H1 (cell line): ENCODE results near the gene DDA1. TPM values are rescaled to one million over a fixed set of nuclear protein-coding genes. Genes with fewer than 3 reads are reported as not detected.

ENCODE experiments used
- CTCF ChIA-PET: fragments of 300-600 bp; sonication (Branson Sonifier 250); formaldehyde crosslinking; loops from one replicate; lab custom pipeline; 2021; ENCODE audit not compliant: partially characterized antibody; lab: Charles Lee
- POLR2A ChIA-PET: fragments of 300-600 bp; sonication (Branson Sonifier 250); formaldehyde crosslinking; loops from one replicate; lab custom pipeline; 2021; ENCODE audit warnings: inconsistent platforms; ENCODE audit not compliant: partially characterized antibody; lab: Charles Lee
- DNase-seq, 2 experiments: peaks; one replicate each; pipeline versions ENCODE4 v3.0.0 to v3.0.0-alpha.2; 2010 to 2022; ENCODE audit warnings: low spot score in 2 of 2, low read depth in 1 of 2, mixed read lengths in 1 of 2
- FAIRE-seq: peaks from 2 replicates; lab custom pipeline; 2011; peaks lifted over from hg19 to GRCh38; lab: Jason Lieb, UNC
- H2AFZ ChIP-seq: 2 replicates; pipeline ENCODE4 v1.8.1; 2012; ENCODE audit warnings: low read length, inconsistent platforms
- H2AK5ac ChIP-seq: 2 replicates; pipeline ENCODE4 v1.6.1; 2013; ENCODE audit warnings: low read depth, low read length
- H2BK120ac ChIP-seq: replicated peaks from 2 replicates; pipeline ENCODE3; 2013; ENCODE audit warnings: low read depth, low read length, inconsistent platforms
- H2BK12ac ChIP-seq: 2 replicates; pipeline ENCODE4 v1.6.1; 2013; ENCODE audit warnings: low read depth, low read length
- H2BK15ac ChIP-seq: 2 replicates; pipeline ENCODE4 v1.6.1; 2013; ENCODE audit warnings: low read length
- H2BK20ac ChIP-seq: 2 replicates; pipeline ENCODE4 v1.6.1; 2013; ENCODE audit warnings: low read length
- H2BK5ac ChIP-seq: 2 replicates; pipeline ENCODE4 v1.6.1; 2013; ENCODE audit warnings: low read depth, low read length
- H3K14ac ChIP-seq: 2 replicates; pipeline ENCODE4 v1.6.1; 2013; ENCODE audit warnings: inconsistent platforms; ENCODE audit not compliant: insufficient read length
- H3K18ac ChIP-seq: 2 replicates; pipeline ENCODE4 v1.6.1; 2013; ENCODE audit warnings: low read length; ENCODE audit errors: extremely low read depth
- H3K23ac ChIP-seq: 2 replicates; pipeline ENCODE4 v1.6.1; 2013; ENCODE audit warnings: inconsistent platforms; ENCODE audit not compliant: insufficient read length
- H3K23me2 ChIP-seq: 2 replicates; pipeline ENCODE4 v1.6.1; 2013; ENCODE audit warnings: low read depth, low read length
- H3K27ac ChIP-seq: 2 replicates; pipeline ENCODE4 v1.6.1; 2011; ENCODE audit warnings: low read depth, low read length, inconsistent platforms
- H3K27me3 ChIP-seq, 4 experiments: replicated peaks in 1 of 4; 1 replicate in 1 of 4; 2 replicates in 3 of 4; pipeline versions ENCODE4 v1.6.1 to v1.8.1; 2011 to 2013; ENCODE audit warnings: low read length in 3 of 4, mild to moderate bottlenecking in 3 of 4, inconsistent platforms in 2 of 4, mixed read lengths in 2 of 4, moderate library complexity in 1 of 4; ENCODE audit not compliant: control insufficient read depth in 3 of 4, insufficient read depth in 3 of 4; ENCODE audit errors: extremely low read depth in 1 of 4
- H3K36me3 ChIP-seq, 4 experiments: 2 replicates each; pipeline versions ENCODE4 v1.6.1 to v1.8.1; 2011 to 2013; ENCODE audit warnings: mild to moderate bottlenecking in 4 of 4, low read length in 3 of 4, moderate library complexity in 2 of 4, control low read depth in 1 of 4, inconsistent platforms in 1 of 4; ENCODE audit not compliant: insufficient read depth in 4 of 4, control insufficient read depth in 2 of 4
- H3K4ac ChIP-seq: replicated peaks from 2 replicates; pipeline ENCODE3; 2013; ENCODE audit warnings: low read length, low read depth, mixed read lengths, inconsistent platforms; ENCODE audit not compliant: insufficient read length
- H3K4me1 ChIP-seq, 4 experiments: replicated peaks in 1 of 4; 1 replicate in 1 of 4; 2 replicates in 3 of 4; pipeline versions ENCODE4 v1.6.1 to v1.8.1; 2011 to 2013; ENCODE audit warnings: low read length in 3 of 4, inconsistent platforms in 2 of 4, mixed read lengths in 1 of 4; ENCODE audit not compliant: insufficient read depth in 4 of 4, control insufficient read depth in 3 of 4
- H3K4me2 ChIP-seq, 2 experiments: 2 replicates each; pipeline versions ENCODE4 v1.6.1 to v1.8.1; 2011 to 2013; ENCODE audit warnings: low read depth in 2 of 2, low read length in 2 of 2, control low read depth in 1 of 2, inconsistent platforms in 1 of 2, mild to moderate bottlenecking in 1 of 2; ENCODE audit not compliant: insufficient read depth in 1 of 2
- H3K4me3 ChIP-seq, 4 experiments: fragments of 200-600, 300-600 bp in 1 of 4; sonication (generic), shearing (Covaris generic), sonication (Bioruptor Twin) in 1 of 4; 2 replicates each; pipeline versions ENCODE4 v1.5.1 to v1.8.1; 2011 to 2016; ENCODE audit warnings: low read length in 4 of 4, low read depth in 3 of 4, control low read depth in 2 of 4, inconsistent platforms in 2 of 4, mild to moderate bottlenecking in 2 of 4, mixed read lengths in 1 of 4, moderate library complexity in 1 of 4; ENCODE audit not compliant: insufficient read depth in 2 of 4; ENCODE audit errors: extremely low read depth in 1 of 4
- H3K56ac ChIP-seq: replicated peaks from 2 replicates; pipeline ENCODE3; 2013; ENCODE audit warnings: low read depth, mild to moderate bottlenecking, mixed read lengths, low read length, inconsistent platforms; ENCODE audit not compliant: insufficient read length
- H3K79me1 ChIP-seq: 2 replicates; pipeline ENCODE4 v1.6.1; 2013; ENCODE audit warnings: low read depth, low read length, control low read depth
- H3K79me2 ChIP-seq, 2 experiments: 2 replicates each; pipeline versions ENCODE4 v1.6.1 to v1.8.1; 2012 to 2013; ENCODE audit warnings: low read length in 2 of 2, mild to moderate bottlenecking in 2 of 2, inconsistent platforms in 1 of 2; ENCODE audit not compliant: insufficient read depth in 2 of 2, control insufficient read depth in 1 of 2
- H3K9ac ChIP-seq, 4 experiments: replicated peaks in 1 of 4; 1 replicate in 1 of 4; 2 replicates in 3 of 4; pipeline versions ENCODE4 v1.6.1 to v1.8.1; 2011 to 2013; ENCODE audit warnings: low read depth in 3 of 4, low read length in 3 of 4, control low read depth in 2 of 4, mild to moderate bottlenecking in 2 of 4, moderate library complexity in 2 of 4, inconsistent platforms in 1 of 4; ENCODE audit errors: extremely low read depth in 1 of 4
- H3K9me3 ChIP-seq, 2 experiments: 2 replicates each; pipeline versions ENCODE4 v1.6.1 to v1.8.1; 2012 to 2013; ENCODE audit warnings: mild to moderate bottlenecking in 2 of 2, moderate library complexity in 2 of 2, control low read depth in 1 of 2, inconsistent platforms in 1 of 2, low read depth in 1 of 2, low read length in 1 of 2, mixed read lengths in 1 of 2; ENCODE audit not compliant: insufficient read depth in 2 of 2
- H4K20me1 ChIP-seq, 2 experiments: replicated peaks in 1 of 2; 2 replicates each; pipeline versions ENCODE3 to v1.8.1; 2011 to 2013; ENCODE audit warnings: inconsistent platforms in 2 of 2, low read length in 2 of 2, mild to moderate bottlenecking in 1 of 2; ENCODE audit not compliant: insufficient read depth in 2 of 2, control insufficient read depth in 1 of 2
- H4K5ac ChIP-seq: 2 replicates; pipeline ENCODE4 v1.6.1; 2013; ENCODE audit warnings: low read length, low read depth, mixed read lengths, inconsistent platforms; ENCODE audit not compliant: insufficient read length
- H4K8ac ChIP-seq: 2 replicates; pipeline ENCODE4 v1.8.0; 2013; ENCODE audit warnings: mild to moderate bottlenecking, moderate library complexity, low read length, inconsistent platforms; ENCODE audit not compliant: insufficient read depth; ENCODE audit errors: extremely low read depth
- H4K91ac ChIP-seq: replicated peaks from 2 replicates; pipeline ENCODE3; 2013; ENCODE audit warnings: low read length, mixed read lengths, inconsistent platforms; ENCODE audit not compliant: insufficient read length
- BCL11A ChIP-seq, 2 experiments: IDR thresholded peaks; one replicate each; pipeline ENCODE4 v1.6.1; 2011; ENCODE audit warnings: low read depth in 2 of 2, low read length in 2 of 2, mild to moderate bottlenecking in 2 of 2
- CHD1 ChIP-seq: IDR thresholded peaks from 2 replicates; pipeline ENCODE4 v1.6.1; 2012; ENCODE audit warnings: low read depth, low read length, improper control_type of control experiment
- CTCF ChIP-seq, 3 experiments: IDR thresholded peaks; 1 replicate in 2 of 3; 2 replicates in 1 of 3; pipeline versions ENCODE4 v1.5.1 to v1.6.1; 2011; ENCODE audit warnings: low read length in 3 of 3, mild to moderate bottlenecking in 3 of 3, inconsistent platforms in 2 of 3, low read depth in 1 of 3, moderate library complexity in 1 of 3; ENCODE audit not compliant: insufficient read depth in 1 of 3; ENCODE audit errors: control extremely low read depth in 1 of 3
- MAFK ChIP-seq: IDR thresholded peaks from 2 replicates; pipeline ENCODE4 v1.6.1; 2012; ENCODE audit warnings: low read depth, mild to moderate bottlenecking, improper control_type of control experiment, low read length
- POLR2A ChIP-seq, 2 experiments: IDR thresholded peaks; 1 replicate in 1 of 2; 2 replicates in 1 of 2; pipeline ENCODE4 v1.6.1; 2011; ENCODE audit warnings: low read depth in 2 of 2, low read length in 2 of 2, mild to moderate bottlenecking in 2 of 2; ENCODE audit errors: control extremely low read depth in 1 of 2
- RBBP5 ChIP-seq: IDR thresholded peaks from 2 replicates; pipeline ENCODE4 v1.7.1; 2012; ENCODE audit warnings: low read depth, mild to moderate bottlenecking, inconsistent platforms, low read length, moderate library complexity, borderline replicate concordance
- TBP ChIP-seq: IDR thresholded peaks from 2 replicates; pipeline ENCODE4 v1.6.1; 2011; ENCODE audit warnings: low read depth, low read length, improper control_type of control experiment
- TEAD4 ChIP-seq: IDR thresholded peaks from 2 replicates; pipeline ENCODE4 v1.6.1; 2012; ENCODE audit warnings: low read depth, low read length, inconsistent platforms, mixed read lengths
- USF2 ChIP-seq: IDR thresholded peaks from 2 replicates; pipeline ENCODE4 v1.6.1; 2011; ENCODE audit warnings: low read length, improper control_type of control experiment
- WGBS, 2 experiments: shearing (Covaris generic) in 1 of 2; methylation state at CpG; one replicate each; pipeline versions ENCODE4 v1.1.6 to v1.1.7; 2013 to 2015; ENCODE audit warnings: low lambda C conversion rate in 2 of 2, mixed read lengths in 2 of 2, inconsistent platforms in 1 of 2, low coverage in 1 of 2, missing lambda C conversion rate in 1 of 2; ENCODE audit not compliant: insufficient replicate concordance in 2 of 2, insufficient coverage in 1 of 2, insufficient read length in 1 of 2; ENCODE audit errors: extremely low coverage in 1 of 2, missing lambda C conversion rate in 1 of 2; 5-methylcytosine and 5-hydroxymethylcytosine counted together
- polyA plus RNA-seq, 7 experiments: library from polyadenylated mRNA; depleted of rRNA in 3 of 7; stranded (reverse) in 5 of 7; unstranded in 2 of 7; fragments of >200 nt in 5 of 7; fragments of 200-250 nt in 2 of 7; gene quantifications; 1 replicate in 5 of 7; 2 replicates in 1 of 7; 4 replicates in 1 of 7; pipeline versions ENCODE4 v1.2.1 to v1.2.3, GENCODE V29; 2011 to 2013; ENCODE audit warnings: missing spikeins in 2 of 7, mixed read lengths in 2 of 7
- total RNA-seq: library from RNA; stranded (reverse); fragmentation: NEBNext Ultra II Directional; extraction: Animal tissue kit (Norgen Biotek cat#: 25700); gene quantifications from 2 replicates; pipeline ENCODE4 v1.2.1, GENCODE V29; 2021

DDA1 gene
- total and polyA plus RNA-seq, 2 of the 8 experiments (the other 6 are each of a cell fraction or from before 2014, with no cell fraction given) = 29.2 to 34.5 TPM

GRCh38 chr19:17264641-17264979, 44.8 kb upstream of the DDA1 start, which contains the start of gene USHBP1:
Gene USHBP1 (minus strand): TSS chr19:17264745. CDS start chr19:17264299, 446 bp downstream.
- Histone ChIP-seq H2AK5ac (peak within 1 kb of the TSS; percentile 17; the same call in 1 of the 2 replicates), H2BK20ac (peak within 1 kb of the TSS; percentile 64; the same call in 1 of the 2 replicates), H3K4me2 (peak within 1 kb of the TSS; percentile 11 to 52; a peak in 2 of 4 replicates), H3K36me3 (peaks cover 0 to 3% (median 0%) of the 10 kb centered on the region in 4 experiments; a peak in 2 of 8 replicates), H3K27ac (peak within 1 kb of the TSS; percentile 62), H2BK15ac (peak within 1 kb of the TSS; percentile 74), H3K18ac (peak within 1 kb of the TSS; percentile 84; the same call in 1 of the 2 replicates), H3K56ac (no peak within 1 kb of the TSS), H3K4me3 (0 out of 8 replicates have a peak within 1 kb of the TSS, but pooled peaks of 1 of the 4 experiments have one; percentile 10), H2BK120ac (peak within 1 kb of the TSS; percentile 28), H4K20me1 (no peaks in the 10 kb centered on the region), H3K23ac (no peak within 1 kb of the TSS), H3K79me2 (peaks cover 3 to 12% of the 10 kb centered on the region in 2 experiments; a peak in 3 of 4 replicates), H4K5ac (peak within 1 kb of the TSS; percentile 55), H4K8ac (peak within 1 kb of the TSS; percentile 96), H3K4ac (peak within 1 kb of the TSS; percentile 28), H2AFZ (no peak within 1 kb of the TSS), H3K9ac (peak within 1 kb of the TSS in 1 of 4 experiments; percentile 1; a peak in 3 of 7 replicates), H2BK5ac (peak within 1 kb of the TSS; percentile 86), H2BK12ac (peak within 1 kb of the TSS; percentile 96), H3K14ac (no peak within 1 kb of the TSS), H4K91ac (peak within 1 kb of the TSS; percentile 98), H3K9me3 (peaks cover 4 to 8% of the 10 kb centered on the region in 2 experiments; a peak in 3 of 4 replicates), H3K27me3 (no peaks in the 10 kb centered on the region), H3K4me1 (peaks cover 0 to 8% (median 2%) of the 10 kb centered on the region in 4 experiments; a peak in 5 of 7 replicates), H3K23me2 (no peaks in the 10 kb centered on the region), H3K79me1 (no peaks in the 10 kb centered on the region; the same call in 1 of the 2 replicates)
- ChIA-PET POLR2A (interaction anchor here (0.7 to 12.8 kb wide), 14 partner anchors 8 to 49 kb away, joined by 3 to 113 read pairs (median 4); partner anchors contain the start of genes ANKLE1, OCEL1 and USE1), CTCF (interaction anchor here (0.6 to 3.3 kb wide), 10 partner anchors 9 to 175 kb away, joined by 3 to 28 read pairs (median 4); partner anchors contain the start of gene ANKLE1)
- DNase-seq = peak in 1 of 2 experiments; percentile 75
- no peak for FAIRE-seq
- 40% methylated on average over 5 of the region's 5 CpGs; no CpG with 5 or more reads in 1 of the 2 experiments for WGBS, 2 experiments
- TF ChIP-seq TBP = peak; percentile 43; the same call in 1 of the 2 replicates
- no peak for TF ChIP-seq CHD1
- TF ChIP-seq USF2 = peak; percentile 91
- TF ChIP-seq MAFK = no peak
- no peak for TF ChIP-seq CTCF (IDR thresholded peaks at IDR 0.05; ENCODE audit: control extremely low read depth in 1 of 3, insufficient read depth in 1 of 3, low read depth in 1 of 3, low read length in 3 of 3)
- TF ChIP-seq RBBP5 = no peak
- TF ChIP-seq BCL11A (IDR thresholded peaks at IDR 0.05; ENCODE audit: low read depth in 2 of 2, low read length in 2 of 2) = no peak
- peak; percentile 26; the same call in 1 of the 2 replicates for TF ChIP-seq TEAD4
- 0 out of 3 replicates have a peak, but pooled peaks of 1 of the 2 experiments have one; percentile 44 for TF ChIP-seq POLR2A (IDR thresholded peaks at IDR 0.05; ENCODE audit: control extremely low read depth in 1 of 2, low read depth in 2 of 2, low read length in 2 of 2)
